Measurements from ENCODE around the gene BCL2L14. TPM values are rescaled to one million over a fixed set of nuclear protein-coding genes. Genes with fewer than 3 reads are reported as not detected.

The BCL2L14 gene
- total RNA-seq, 1 experiment from 2014 or later, result 0.30 TPM

GRCh38 chr12:12116677-12117076, 45.9 kb downstream of the BCL2L14 start (continued):
- TF ChIP-seq REST (IDR thresholded peaks at IDR 0.05; ENCODE audit: low read depth) (no peak), EGR1 (IDR thresholded peaks at IDR 0.05; ENCODE audit: low read depth) (no peak)

GRCh38 chr12:12121061-12121460, 50.3 kb downstream of the BCL2L14 start:
- Histone ChIP-seq H3K4me3 (replicated peaks in 1 of 2; ENCODE audit: low read depth in 1 of 2, low read length in 2 of 2) (no peak overlapping the region), H3K9ac (ENCODE audit: low read length) (no peak overlapping the region), H3K27ac (ENCODE audit: low read depth, low read length) (no peak overlapping the region), H4K20me1 (ENCODE audit: insufficient read depth) (no peaks in the 10 kb centered on the region), H3K4me1 (ENCODE audit: control insufficient read depth in 1 of 2, insufficient read depth in 2 of 2, low read length in 2 of 2) (no peaks in the 10 kb centered on the region), H2AFZ (ENCODE audit: low read depth, low read length, poor library complexity, severe bottlenecking) (no peak overlapping the region), H3K4me2 (ENCODE audit: low read length) (no peak overlapping the region), H3K27me3 (ENCODE audit: insufficient read depth, low read length) (no peaks in the 10 kb centered on the region), H3K36me3 (ENCODE audit: control insufficient read depth in 1 of 2, insufficient read depth in 2 of 2, low read length in 2 of 2) (peaks cover 3 to 10% of the 10 kb centered on the region in 2 experiments; a peak in 3 of 4 replicates), H3K9me3 (ENCODE audit: control insufficient read depth in 1 of 2, insufficient read depth in 1 of 2, low read depth in 1 of 2, low read length in 2 of 2) (no peaks in the 10 kb centered on the region), H3K9me2 (ENCODE audit: insufficient read depth) (no peaks in the 10 kb centered on the region), H3K79me2 (ENCODE audit: insufficient read depth, low read length) (no peaks in the 10 kb centered on the region)
- ChIA-PET CTCF (no interaction called here), RAD21 (ENCODE audit: low non-redundant PET in 1 of 2, low total read pairs in 2 of 2, uncharacterized antibody in 2 of 2, unreplicated experiment in 2 of 2) (no interaction called here), POLR2A (interaction anchor here (1.0 kb wide), 1 partner anchor 10 kb away, joined by 3 read pairs; no protein-coding TSS in a partner anchor)
- ATAC-seq (no peak), DNase-seq (ENCODE audit: low read depth, low spot score) (no peak)
- intact Hi-C loops (cut with micrococcal nuclease), result no loop called here
- no TSS peak for BruUV-seq (replicated peaks)
- TF ChIP-seq POLR2AphosphoS5 (IDR thresholded peaks at IDR 0.05; ENCODE audit: low read depth, low read length), result no peak
- TF ChIP-seq CEBPB (IDR thresholded peaks at IDR 0.05; ENCODE audit: low read depth), result no peak
- no peak for TF ChIP-seq POLR2A (IDR thresholded peaks at IDR 0.05; ENCODE audit: borderline replicate concordance, extremely low read depth, insufficient read depth, insufficient read length)
- no peak for TF ChIP-seq EZH2 (IDR thresholded peaks at IDR 0.05)
- TF ChIP-seq MAX (IDR thresholded peaks at IDR 0.05), result no peak
- no peak for TF ChIP-seq YY1 (IDR thresholded peaks at IDR 0.05; ENCODE audit: extremely low read depth, insufficient replicate concordance, low read depth, low read length)

All from HCT116 (cell line).